ENCODE measurements around the gene SP6. TPM values are rescaled to one million over a fixed set of nuclear protein-coding genes. Genes with fewer than 3 reads are reported as not detected.

The SP6 gene
- polyA plus RNA-seq, 1 experiment, result 0.05 TPM

DNA sequence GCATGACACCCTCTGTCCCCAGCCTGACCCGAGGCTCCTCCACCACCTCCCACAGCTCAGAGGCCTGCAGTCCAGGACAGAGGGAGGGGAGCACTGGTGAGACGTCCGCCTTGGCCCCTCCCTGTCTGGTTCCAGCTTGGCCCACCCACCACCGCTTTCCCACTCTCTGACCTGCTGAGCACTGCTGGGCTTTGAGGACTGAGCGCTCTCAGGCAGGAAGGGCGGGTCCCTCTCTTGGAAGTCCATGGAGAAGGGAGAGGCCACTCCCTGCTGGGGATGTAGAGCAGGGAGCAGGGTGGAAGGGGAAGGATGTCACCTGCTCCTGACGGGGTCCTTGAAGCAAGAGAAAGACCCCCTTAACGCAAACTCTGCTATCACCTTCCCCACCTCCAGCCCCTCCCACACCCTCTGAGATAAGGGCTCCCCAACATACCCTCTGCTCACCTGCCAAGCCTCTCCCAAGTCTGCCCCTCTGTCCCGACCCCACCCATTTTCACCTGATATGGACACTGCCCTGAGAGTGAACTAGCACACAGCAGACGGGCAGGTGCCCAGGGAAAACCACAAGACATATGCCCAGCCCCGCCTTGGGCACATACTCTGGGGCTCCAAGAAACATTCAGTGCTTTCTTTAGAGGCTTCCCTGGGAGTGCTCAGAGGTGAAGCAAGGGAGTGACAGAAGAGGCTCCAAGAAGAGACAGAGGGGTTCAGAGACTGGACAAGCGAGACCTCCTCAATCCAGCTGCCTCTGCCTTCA is 30.8 kb downstream of the SP6 start:
- Histone ChIP-seq H3K27me3 (ENCODE audit: control insufficient read depth, insufficient read depth, low read length) (no peaks in the 10 kb centered on the region), H3K4me3 (ENCODE audit: low read depth, low read length) (no peak overlapping the region), H3K36me3 (ENCODE audit: control insufficient read depth, insufficient read depth, low read length) (peaks cover 23% of the 10 kb centered on the region)
- POLR2A ChIA-PET, result no interaction called here
- no peak for DNase-seq (ENCODE audit: low read depth)
- CTCF ChIA-PET, result interaction anchor here (1.2 kb wide), 1 partner anchor 18 kb away, joined by 4 read pairs; no protein-coding TSS in a partner anchor
- TF ChIP-seq, protein P1, sequence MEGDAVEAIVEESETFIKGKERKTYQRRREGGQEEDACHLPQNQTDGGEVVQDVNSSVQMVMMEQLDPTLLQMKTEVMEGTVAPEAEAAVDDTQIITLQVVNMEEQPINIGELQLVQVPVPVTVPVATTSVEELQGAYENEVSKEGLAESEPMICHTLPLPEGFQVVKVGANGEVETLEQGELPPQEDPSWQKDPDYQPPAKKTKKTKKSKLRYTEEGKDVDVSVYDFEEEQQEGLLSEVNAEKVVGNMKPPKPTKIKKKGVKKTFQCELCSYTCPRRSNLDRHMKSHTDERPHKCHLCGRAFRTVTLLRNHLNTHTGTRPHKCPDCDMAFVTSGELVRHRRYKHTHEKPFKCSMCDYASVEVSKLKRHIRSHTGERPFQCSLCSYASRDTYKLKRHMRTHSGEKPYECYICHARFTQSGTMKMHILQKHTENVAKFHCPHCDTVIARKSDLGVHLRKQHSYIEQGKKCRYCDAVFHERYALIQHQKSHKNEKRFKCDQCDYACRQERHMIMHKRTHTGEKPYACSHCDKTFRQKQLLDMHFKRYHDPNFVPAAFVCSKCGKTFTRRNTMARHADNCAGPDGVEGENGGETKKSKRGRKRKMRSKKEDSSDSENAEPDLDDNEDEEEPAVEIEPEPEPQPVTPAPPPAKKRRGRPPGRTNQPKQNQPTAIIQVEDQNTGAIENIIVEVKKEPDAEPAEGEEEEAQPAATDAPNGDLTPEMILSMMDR (IDR thresholded peaks at IDR 0.05; ENCODE audit: insufficient read depth, low read depth, low read length), result no peak

DNA sequence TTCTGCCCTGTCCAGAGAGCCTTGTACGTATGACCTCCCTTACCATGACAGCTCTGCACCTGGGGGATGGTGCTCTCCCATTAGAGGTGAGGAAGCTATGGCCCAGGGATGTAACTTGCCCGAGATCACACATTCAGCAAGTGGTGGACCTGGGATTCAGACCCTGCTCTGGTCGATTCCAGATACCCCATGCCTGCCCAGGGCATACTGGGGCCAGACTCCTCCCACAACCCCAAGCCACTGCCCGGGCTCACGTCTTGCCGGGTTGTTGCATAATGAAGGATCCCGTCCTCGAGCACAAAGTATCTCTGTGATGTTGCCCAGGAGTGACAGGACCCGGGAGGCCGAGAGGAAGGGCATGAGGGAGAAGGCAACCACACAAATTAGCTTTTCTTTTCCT is 31.5 kb downstream of the SP6 start:
- TF ChIP-seq, protein P1 (IDR thresholded peaks at IDR 0.05; ENCODE audit: insufficient read depth, low read depth, low read length), result no peak
- Histone ChIP-seq H3K36me3 (ENCODE audit: control insufficient read depth, insufficient read depth, low read length) (peaks cover 24% of the 10 kb centered on the region), H3K4me3 (ENCODE audit: low read depth, low read length) (no peak overlapping the region), H3K27me3 (ENCODE audit: control insufficient read depth, insufficient read depth, low read length) (no peaks in the 10 kb centered on the region)
- DNase-seq (ENCODE audit: low read depth), result no peak
- ChIA-PET CTCF (no interaction called here), POLR2A (no interaction called here)

DNA sequence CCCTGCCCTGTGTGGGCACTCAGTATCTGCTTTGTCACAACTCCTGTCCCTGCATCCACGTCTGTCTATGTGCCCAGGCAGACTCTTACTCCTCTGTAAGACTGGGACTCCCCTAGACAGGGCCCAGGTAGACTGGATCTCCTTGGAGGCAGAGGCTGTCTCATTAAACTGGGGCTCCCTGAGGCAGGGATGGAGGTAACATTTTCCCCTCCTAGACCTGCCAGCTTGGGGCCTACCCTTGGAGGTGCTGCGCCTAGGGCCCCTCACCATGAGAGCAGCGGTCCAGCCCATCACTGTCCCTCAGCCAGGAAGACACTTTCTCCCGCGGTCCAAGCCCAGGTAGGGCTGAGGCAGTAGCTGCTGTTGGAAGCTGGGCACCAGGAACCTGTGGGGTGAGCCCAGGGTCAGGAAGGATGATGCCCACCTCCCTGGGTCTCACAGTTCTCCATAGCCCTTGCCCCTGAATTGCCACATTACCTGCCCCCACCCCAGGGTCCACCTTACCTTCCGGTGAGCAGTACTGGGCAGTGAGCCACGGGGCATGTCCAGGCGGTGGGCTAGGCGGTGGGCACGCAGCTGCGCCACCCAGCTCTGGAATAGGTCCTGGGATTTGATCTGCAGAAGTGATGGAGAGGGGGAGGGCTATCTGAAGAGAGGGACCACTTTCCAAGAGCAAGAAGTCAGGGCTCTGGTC is 32.8 kb downstream of the SP6 start:
- no peak overlapping the region for H3K4me3 ChIP-seq (ENCODE audit: low read depth, low read length)
- CTCF ChIA-PET, result no interaction called here
- DNase-seq (ENCODE audit: low read depth), result no peak
- peaks cover 19% of the 10 kb centered on the region for H3K36me3 ChIP-seq (ENCODE audit: control insufficient read depth, insufficient read depth, low read length)
- POLR2A ChIA-PET, result no interaction called here
- H3K27me3 ChIP-seq (ENCODE audit: control insufficient read depth, insufficient read depth, low read length), result no peaks in the 10 kb centered on the region
- TF ChIP-seq, protein P1 (IDR thresholded peaks at IDR 0.05; ENCODE audit: insufficient read depth, low read depth, low read length), result no peak

DNA sequence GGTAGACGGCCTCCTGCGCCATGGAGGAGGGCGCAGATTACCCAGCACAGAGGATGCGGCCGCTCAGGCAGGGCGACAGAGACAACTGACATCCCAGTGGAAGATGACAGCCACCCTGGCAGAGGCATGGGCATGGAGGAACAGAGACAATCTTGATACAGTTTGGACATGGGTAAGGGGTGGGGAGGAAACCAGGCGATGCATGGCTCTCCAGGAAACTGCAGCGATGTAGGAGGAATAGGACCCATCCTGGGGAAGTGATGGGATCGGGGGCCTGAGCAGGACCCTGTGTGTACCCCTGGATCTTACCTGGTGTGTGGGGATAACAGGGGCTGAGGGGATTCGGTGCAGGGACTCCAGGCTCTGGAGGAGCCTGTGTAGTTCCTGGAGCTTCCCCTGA is 34.0 kb downstream of the SP6 start:
- CTCF ChIA-PET, result interaction anchor here (0.6 kb wide), 1 partner anchor 118 kb away, joined by 3 read pairs; no protein-coding TSS in a partner anchor
- no peak for DNase-seq (ENCODE audit: low read depth)
- peaks cover 19% of the 10 kb centered on the region for H3K36me3 ChIP-seq (ENCODE audit: control insufficient read depth, insufficient read depth, low read length)

More for the DNA sequence above, 34.0 kb downstream of the SP6 start:
- H3K4me3 ChIP-seq (ENCODE audit: low read depth, low read length), result no peak overlapping the region
- POLR2A ChIA-PET, result no interaction called here
- TF ChIP-seq, protein P1 (IDR thresholded peaks at IDR 0.05; ENCODE audit: insufficient read depth, low read depth, low read length), result no peak
- H3K27me3 ChIP-seq (ENCODE audit: control insufficient read depth, insufficient read depth, low read length), result no peaks in the 10 kb centered on the region
